GF-D8 (cell line): ENCODE data around the gene ANO7.

Source experiments
- DNase-seq: peaks from one replicate; lab custom pipeline; 2025; lab: John Stamatoyannopoulos, UW

Gene ANO7, protein sequence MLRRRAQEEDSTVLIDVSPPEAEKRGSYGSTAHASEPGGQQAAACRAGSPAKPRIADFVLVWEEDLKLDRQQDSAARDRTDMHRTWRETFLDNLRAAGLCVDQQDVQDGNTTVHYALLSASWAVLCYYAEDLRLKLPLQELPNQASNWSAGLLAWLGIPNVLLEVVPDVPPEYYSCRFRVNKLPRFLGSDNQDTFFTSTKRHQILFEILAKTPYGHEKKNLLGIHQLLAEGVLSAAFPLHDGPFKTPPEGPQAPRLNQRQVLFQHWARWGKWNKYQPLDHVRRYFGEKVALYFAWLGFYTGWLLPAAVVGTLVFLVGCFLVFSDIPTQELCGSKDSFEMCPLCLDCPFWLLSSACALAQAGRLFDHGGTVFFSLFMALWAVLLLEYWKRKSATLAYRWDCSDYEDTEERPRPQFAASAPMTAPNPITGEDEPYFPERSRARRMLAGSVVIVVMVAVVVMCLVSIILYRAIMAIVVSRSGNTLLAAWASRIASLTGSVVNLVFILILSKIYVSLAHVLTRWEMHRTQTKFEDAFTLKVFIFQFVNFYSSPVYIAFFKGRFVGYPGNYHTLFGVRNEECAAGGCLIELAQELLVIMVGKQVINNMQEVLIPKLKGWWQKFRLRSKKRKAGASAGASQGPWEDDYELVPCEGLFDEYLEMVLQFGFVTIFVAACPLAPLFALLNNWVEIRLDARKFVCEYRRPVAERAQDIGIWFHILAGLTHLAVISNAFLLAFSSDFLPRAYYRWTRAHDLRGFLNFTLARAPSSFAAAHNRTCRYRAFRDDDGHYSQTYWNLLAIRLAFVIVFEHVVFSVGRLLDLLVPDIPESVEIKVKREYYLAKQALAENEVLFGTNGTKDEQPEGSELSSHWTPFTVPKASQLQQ

DNA sequence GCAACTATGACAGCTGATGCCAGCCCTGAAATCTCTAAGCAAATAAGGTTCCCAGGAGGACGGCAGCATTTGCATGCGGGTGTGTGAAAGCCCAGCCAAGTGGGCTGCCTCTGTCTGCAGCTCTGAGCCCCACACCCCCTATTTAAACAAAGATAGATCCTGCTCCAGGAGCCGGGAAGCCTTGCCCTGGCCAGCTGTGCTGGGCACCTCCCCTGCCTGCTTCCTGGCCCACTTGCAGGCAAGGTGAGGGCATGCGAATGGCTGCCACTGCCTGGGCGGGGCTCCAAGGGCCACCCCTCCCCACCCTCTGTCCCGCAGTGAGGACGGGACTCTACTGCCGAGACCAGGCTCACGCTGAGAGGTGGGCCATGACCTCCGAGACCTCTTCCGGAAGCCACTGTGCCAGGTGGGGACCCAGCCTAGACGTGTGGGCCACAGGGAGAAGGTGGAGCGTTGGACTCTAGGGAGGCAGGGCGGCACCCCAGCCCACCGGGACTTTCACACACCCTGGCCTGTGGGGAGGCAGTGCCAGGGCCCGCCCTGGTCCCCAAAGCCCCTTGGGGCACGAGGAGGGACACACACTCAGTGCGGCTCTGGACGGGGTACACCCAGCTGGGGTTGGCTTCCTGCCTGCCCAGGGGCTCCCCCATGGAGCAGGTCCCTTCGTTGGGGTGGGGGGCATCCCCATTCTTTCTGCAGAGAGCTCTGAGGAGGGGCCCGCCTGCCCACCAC, at the start of gene ANO7:
Gene ANO7 (plus strand): TSS at position 317 of the 732 bp plus-strand sequence. CDS start 1,387 bp downstream, outside the sequence.
- DNase-seq, result no peak

DNA sequence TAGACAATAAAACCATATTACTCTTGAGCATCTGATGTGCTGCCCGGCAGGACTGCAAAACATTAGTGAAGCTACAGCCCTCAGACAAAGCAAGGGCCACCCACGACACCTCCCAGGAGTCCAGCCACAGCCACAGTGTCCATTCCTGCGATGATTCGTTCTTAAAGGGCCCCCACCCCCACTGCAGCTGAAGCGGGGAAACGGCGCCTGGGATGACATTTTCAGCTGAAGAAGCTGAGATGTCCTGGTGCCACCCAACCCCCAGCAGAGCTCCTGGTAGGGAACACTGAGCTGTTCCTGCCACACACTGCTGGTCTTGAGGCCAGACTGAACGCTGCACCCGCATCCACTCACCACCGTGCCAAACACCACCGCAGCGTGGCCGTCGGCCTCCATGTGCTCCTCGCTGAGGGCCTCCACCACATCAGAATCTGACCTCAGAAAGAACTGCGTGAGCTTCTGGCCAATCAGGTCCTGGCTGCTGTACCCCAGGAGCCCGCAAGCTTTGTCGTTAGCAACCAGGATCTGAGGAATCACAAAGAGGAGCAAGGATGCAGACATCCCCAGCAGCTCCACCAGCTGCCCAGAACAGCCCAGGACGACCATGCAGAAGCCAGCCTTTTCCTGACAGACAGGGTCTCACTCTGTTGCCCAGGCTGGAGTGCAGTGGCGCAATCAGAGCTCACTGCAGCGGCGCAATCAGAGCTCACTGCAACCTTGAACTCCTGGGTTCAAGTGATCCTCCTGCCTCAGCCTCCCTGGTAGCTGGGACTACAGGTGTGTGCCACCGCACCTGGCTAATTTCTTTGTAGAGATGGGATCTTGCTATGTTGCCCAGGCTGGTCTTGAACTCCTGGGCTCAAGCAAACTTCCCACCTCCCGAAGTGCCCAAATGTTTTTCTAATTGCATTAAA, 48.7 kb upstream of the ANO7 start:
- no peak for DNase-seq

DNA sequence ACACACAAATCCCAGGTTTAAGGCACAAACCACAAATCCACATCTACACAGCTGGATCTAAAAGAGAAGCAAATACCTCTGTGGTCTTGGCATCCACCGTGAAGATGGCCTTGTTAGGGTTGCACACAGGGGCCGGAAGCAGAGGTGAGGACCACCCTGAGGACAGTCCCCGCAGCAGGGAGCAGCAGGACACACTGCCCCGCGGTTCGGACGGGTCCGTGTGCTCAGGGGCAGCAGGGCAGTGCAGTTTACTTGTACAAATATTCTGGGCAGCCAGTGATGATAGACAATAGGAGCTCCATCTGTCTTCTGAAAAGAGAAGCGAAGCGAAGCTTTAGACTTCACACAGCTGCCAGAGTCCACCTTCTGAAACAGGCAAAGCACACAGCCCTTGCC, 48.0 kb upstream of the ANO7 start:
- DNase-seq, result no peak

DNA sequence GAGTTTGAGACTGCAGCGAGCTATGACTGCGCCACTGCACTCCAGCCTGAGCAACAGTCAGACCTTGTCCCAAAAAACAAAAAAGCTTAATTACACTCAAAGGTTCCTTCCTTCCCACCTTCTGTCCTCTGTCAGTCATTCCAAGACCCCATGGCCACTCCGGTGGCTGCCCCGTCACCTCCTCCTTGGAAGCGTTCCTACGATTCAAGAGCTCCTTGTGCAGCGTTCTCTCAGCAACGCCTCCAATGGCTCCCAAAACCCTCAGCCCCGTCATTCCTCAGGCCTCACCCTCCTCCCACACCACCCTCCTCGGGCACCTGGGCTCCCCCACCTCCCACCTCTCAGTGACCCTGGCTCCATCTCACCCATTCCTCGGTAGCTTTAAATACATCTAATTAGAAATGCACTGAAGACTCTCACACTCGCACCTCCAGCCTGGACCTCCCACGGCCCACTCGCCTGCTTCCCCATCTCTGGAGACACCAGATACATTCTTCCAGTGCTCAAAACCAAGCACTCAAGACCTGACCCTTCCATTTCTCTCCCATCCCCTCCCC, 47.2 kb upstream of the ANO7 start:
- DNase-seq, result no peak

DNA sequence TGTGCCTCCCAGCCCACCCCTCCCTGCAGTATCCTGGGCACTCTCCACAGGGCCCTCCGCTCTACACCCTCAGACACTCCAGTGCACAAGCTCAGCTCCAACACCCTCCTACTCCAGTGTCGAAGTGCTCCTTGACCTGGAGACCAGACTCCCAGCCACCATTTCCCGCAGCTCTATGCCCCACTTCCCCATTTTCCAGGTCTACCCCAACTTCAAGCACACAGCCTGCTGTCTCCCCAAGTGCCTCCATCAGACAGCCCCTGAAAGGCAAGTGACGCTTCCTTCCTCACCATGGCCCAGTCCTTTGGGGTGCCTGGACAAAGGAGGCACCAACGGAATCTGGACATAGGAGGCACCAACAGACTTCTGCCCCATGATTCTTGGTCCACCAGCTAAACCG, 46.4 kb upstream of the ANO7 start:
- DNase-seq, result no peak

DNA sequence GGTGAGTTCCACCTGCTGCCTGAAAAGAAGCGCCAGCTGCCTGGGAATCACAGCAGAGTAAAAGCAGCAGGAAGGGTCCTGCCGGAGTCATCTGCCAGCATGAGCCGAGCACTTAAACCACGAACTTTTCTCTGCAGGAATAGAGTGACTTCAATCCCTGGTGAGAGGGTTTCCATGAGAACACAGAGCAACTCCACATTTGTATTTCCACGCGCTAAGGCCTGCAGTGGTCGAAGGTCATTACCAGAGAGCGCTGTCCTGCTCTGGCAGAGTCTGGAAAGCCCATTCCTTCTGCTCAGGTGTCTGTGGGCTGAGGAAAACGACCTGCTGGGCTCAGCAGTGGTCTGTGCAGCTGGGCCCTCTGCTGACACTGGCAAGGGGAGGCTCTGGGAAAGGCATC, 45.9 kb upstream of the ANO7 start:
- DNase-seq, result no peak

DNA sequence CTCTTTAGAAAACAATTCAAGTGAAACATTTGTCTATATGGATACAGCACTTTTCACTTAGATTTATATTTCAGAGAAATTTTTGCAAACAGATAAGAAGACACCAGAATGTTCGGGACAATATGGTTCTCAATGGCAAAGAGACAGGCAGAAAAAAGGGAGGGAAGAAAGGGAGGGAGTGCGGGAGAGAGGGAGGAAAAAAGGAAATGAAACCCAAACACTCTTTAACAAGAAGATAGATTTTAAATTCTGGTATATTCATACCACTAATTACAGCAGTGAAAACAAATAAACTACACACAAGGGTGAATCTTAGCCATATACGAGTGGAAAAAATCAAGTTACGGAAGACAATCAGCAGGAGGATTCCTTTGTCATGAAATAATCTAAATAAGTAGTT, 42.2 kb upstream of the ANO7 start:
- DNase-seq, result no peak

DNA sequence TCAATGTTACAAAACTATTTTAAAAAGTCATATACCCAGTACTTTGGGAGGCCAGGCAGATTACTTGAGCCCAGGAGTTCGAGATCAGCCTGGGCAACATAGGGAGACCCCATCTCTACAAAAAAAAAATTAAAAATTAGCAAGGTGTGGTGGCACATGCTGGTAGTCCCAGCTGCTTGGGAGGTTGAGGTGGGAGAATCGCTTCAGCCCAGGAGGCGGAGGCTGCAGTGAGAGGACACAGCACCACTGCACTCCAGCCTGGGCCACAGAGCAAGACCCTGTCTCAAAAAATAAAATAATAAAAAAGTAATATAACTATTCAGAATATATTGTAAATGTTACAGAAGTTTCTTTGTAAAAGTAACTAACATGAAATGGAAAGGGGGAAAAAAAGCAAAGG, 41.1 kb upstream of the ANO7 start:
- DNase-seq, result no peak

DNA sequence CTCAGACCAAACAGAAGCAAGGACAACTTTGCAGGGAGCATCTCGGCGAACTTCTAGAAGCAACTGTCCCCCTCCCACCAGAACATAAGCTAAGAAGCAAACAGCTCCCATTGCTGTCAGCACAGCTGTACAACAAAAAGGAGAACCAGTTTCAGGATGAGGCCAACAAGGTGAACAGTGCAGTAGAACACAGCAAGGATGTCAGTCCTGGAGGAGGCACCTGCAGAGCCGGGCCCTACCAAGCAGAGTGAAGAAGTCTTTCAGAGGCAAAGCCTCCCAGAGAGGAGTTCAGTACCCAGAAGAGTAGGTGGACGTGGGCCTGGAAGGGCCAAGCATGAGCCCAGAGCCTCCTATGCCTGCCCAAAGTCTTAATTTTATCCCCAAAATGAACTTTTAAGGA, 40.2 kb upstream of the ANO7 start:
- no peak for DNase-seq

DNA sequence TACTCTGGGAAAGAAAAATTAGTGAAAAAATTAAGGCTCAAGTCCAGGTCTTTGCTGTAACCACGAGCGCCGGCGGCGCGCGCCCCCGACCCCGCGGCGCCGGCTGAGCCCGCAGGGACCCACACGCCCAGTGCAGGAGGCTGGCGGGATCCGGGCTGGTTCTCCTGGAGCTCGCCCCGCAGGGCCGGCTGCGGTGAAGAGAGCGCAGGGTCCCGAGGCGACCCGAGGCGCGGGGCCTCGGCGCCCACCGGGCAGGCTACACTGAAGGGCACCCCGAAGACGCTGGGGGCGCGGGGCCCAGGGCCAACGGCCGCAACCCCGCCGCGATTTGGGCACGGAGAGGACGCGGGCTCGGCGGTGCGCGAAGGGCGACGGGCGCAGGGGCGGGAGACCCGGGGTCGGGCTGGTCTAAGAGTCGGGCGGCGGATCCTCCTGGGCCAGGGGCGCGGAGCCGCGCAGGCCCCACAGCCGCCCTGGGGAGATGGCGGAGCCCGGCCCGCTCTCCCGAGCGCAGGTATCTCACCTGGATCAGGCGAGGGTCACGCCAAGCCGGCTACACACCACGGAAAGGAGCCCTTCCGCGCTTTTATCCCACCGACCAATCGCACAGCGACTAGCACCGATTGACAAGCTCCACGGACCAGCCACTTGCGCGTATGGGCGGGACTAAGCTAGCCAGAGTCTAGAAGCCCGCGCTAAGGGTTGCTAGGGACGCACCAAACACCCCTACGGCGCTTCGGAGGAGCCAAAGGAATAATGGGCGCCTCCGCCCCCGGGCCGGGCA, 39.4 kb upstream of the ANO7 start, which contains the start of gene PASK:
Gene PASK (minus strand): TSS at position 582 of the 784 bp plus-strand sequence. CDS start 6,440 bp downstream, outside the sequence.
- DNase-seq, result peak; percentile 86

DNA sequence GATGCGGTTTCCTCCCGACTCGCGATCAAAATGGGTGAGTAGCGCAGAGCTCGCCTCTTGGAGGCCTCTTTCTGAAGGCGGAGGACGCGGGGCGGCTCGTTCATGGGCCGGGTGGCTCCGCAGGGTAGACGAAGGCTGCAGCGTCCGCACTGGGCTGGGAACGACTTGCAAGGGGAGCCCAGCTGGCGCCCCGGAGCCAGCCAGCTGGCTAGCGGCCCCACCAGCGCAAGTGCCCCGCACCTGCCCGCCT, 38.9 kb upstream of the ANO7 start:
- DNase-seq, result no peak

DNA sequence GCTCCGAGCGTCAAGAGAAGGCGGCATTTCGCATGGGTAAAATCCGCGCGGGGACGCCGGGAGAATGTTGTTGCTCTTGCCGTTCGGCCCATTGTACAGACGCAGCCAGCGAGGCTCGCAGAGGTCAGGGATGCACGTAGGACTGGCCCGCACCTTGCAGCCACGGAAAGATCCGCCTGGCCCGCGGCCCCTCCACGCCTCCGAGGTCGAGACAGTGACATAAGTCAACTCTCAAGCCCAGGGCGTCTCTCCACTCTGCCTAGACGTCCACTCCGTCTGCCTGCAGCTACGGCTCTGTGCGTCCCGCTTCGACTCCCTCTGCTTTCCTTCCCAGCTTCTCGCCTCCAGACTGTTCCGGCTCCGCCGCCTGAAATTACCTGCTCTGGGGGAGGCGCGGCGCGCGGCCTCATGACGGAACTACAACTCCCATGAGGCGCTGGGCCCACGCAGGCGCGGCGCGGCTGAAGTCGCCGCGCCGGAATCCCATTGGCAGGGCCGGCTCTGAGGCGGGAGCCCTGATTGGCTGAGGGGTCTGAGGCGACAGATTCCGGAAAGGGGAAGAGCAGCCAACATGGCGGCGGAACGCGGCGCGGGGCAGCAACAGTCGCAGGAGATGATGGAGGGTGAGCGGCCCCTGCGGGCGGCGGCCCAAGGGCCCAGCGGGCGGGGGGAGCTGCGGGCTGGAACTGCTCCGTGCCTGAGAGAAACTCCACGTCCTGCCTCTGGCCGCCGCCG, 38.4 kb upstream of the ANO7 start, which contains the start of gene PPP1R7:
Gene PPP1R7 (plus strand): TSS at position 543 of the 735 bp plus-strand sequence. CDS start 29 bp downstream, at position 572.
- DNase-seq, result peak; percentile 77

DNA sequence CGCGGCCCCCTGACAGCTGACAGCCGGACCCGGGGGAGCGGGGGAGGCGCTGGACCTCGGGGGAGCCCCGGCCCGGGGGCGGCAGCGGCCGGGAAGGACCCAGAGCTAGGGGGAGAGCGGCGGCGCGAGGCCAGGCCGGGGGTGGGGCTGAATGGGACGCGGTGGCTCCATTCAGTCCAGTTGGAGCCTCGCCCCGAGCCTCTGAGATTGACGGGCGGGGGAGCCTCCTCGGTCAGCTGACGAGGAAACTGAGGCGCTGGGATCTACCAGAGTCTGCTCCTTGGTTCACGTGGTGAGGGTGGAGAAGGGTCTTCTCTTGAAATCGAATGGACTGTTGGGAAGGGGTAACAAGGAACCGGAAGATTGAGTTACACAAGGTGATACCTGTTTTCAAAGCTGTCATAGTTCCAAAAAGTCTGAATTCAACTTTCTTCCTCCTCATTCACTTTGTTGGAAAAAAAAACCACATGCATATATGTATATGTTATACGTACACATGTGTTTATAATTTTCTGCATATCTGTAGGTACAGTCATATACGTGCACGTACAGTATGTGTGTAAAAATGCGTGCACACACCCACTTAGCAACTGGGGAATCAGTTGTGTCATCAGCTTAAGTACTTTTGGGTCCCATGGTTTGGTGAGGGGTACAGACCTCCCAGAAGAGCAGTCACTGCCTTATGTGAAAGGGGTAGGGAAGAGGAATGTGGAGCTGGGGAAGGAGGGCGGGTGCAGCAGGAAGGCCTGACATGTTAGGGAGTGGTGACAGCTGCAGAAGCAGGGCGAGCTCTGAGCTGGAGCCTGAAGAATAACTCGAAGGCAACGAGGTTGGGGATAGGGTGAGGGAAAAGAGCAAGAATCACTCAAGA, 37.6 kb upstream of the ANO7 start:
- no peak for DNase-seq

DNA sequence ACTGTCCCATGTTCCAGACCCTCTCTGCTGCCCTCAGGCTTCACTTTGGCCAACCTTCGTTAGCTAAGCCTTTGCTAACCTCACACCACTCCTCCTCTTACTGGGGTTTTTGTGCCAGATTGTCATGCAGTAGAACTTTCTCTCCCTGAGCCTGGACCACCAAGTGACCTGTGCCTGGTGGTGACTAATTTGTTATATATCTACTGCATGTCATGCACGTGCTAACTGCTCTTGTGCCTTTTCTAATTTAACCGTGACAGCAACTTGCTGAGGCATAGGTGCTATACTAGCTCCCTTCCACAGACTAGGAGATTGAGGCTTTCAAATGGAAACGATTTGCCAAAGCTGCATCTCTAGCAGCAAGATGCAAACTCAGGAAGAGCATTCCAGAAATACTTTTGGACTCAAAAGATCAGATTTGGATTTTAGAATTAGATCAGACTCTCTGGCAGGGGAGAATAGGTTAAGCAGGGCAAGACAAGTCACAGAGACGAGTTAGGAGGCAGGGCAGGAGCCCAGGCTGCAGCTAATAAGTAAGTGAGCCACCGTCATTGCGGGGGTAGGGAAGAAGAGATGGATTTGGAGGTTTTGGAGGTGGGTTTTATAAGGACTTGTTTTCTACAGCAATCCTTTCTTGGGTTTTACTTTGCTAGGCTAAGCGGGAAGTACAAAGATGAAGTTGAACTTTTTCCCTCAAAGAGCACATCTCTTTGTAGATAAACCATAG, 36.4 kb upstream of the ANO7 start:
- DNase-seq, result no peak

DNA sequence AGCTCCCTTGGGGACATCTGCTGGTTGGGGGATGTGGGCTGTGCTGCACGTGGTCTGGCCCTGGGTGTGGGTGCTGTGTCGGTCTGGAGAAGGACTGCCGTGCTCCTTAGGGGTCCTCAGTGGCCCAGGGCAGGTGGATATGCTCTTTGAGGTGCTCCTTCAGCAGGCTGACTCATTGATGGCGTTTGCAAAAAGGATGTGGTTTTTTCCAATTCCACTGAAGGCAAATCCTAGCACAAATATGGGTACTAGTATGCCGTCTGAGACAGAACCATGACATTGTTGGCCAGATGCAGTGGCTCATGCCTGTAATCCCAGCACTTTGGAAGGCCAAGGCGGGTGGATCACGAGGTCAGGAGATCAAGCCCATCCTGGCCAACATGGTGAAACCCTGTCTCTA, 34.9 kb upstream of the ANO7 start:
- DNase-seq, result no peak

DNA sequence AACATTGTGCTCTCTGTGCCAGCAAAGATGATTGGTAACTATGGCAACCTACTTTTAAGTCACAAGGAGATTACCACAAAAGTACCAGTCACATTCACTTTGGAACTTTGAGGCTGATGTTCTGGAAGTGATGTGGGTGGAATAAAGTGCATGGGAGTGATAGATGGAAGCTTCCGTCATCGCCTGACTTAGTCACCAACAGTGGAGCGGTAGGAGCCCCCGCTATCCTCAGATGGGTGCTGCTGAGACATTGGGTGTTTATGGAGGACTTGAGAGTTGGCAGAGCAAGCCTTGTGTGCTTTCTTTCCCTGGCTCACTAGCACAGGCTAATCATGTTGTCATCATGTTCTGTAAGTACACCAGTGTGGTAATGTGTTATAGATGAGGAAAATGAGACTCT, 33.6 kb upstream of the ANO7 start:
- no peak for DNase-seq

DNA sequence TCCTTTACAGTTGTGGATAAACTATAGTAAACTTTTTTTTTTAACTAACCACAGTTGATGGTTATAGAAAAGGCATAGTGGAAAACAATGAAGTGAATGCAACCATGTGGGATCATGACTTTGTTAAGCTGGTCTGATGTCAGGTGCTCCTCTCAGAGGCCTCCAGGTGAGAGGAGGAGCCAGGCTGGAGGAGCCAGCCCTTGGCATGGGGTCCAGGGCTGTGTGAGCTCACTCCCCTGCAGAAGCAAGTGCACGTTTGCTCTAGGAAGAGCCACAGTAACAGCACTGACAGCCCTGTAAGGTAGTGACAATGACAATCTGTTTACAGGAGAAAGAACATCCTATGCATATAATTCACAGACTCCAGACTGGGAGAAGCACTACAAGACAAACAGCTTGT, 32.5 kb upstream of the ANO7 start:
- DNase-seq, result no peak

DNA sequence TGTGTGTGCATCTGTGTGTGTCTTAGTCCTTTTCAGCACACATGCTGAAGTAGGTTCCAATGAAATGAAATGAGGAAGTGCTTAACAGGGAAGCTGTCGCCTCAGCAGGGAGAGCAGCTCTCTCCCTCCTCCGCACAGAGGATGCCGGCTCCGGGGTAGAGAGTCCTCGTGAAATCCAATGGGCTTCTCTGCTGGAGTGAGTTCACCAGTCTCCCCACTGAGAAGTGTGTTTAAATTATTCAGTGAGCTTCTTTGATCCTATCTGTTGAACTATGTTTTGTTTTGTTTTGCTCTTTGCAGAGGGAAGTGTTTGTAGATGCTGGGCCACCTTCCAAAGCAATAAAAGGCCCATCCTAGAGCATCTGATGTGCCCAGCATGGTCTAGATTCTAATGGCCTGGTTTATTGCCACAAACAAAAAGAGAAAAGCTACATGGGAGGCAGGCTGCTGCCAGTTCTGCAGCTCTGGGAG, 31.5 kb upstream of the ANO7 start:
- DNase-seq, result peak; percentile 57
